Measurements from ENCODE around the gene CDCP1.
A peak's percentile ranks its signal among the peaks of the same experiment; 100 is the strongest.

The CDCP1 gene

GRCh38 chr3:45180899-45181298 is 34.7 kb upstream of the CDCP1 start:
- TF ChIP-seq CTCF (conservative IDR thresholded peaks at IDR 0.05; ENCODE audit: low read depth, low read length): no peak

DNA sequence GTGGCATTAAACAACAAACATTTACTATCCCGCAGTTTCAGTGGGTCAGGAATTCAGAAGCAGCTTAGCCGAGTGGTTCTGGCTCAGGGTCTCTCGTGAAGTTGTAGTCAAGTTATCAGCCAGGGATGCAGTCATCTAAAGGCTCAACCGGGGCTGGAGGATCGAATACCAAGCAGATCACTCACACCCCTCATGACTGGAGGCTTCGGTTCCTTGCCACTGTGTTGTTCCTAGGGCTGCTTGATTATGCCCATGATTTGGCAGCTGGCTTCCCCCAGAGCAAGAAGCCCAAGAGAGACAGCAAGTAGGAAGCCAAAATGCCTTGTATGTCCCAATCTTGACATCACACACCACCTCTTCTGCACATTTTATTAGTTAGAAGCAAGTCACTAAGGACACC is 33.9 kb upstream of the CDCP1 start:
- TF ChIP-seq CTCF (conservative IDR thresholded peaks at IDR 0.05; ENCODE audit: low read depth, low read length): no peak
- DNase-seq (ENCODE audit: low read depth): peak; percentile 69
- H3K4me3 ChIP-seq (ENCODE audit: low read depth, low read length): no peak overlapping the region

More at GRCh38 chr3:45180899-45181298, 34.7 kb upstream of the CDCP1 start:
- no peak for DNase-seq (ENCODE audit: low read depth)
- H3K4me3 ChIP-seq (ENCODE audit: low read depth, low read length): no peak overlapping the region

- DNase-seq (ENCODE audit: low read depth): no peak
- no peak overlapping the region for H3K4me3 ChIP-seq (ENCODE audit: low read depth, low read length)
- no peak for TF ChIP-seq CTCF (conservative IDR thresholded peaks at IDR 0.05; ENCODE audit: low read depth, low read length)
These were observed 33.0 kb upstream of the CDCP1 start for GRCh38 chr3:45179163-45179562.

GRCh38 chr3:45178183-45179023 is 32.2 kb upstream of the CDCP1 start:
- no peak for TF ChIP-seq CTCF (conservative IDR thresholded peaks at IDR 0.05; ENCODE audit: low read depth, low read length)
- no peak overlapping the region for H3K4me3 ChIP-seq (ENCODE audit: low read depth, low read length)
- DNase-seq (ENCODE audit: low read depth): peak; percentile 81

DNA sequence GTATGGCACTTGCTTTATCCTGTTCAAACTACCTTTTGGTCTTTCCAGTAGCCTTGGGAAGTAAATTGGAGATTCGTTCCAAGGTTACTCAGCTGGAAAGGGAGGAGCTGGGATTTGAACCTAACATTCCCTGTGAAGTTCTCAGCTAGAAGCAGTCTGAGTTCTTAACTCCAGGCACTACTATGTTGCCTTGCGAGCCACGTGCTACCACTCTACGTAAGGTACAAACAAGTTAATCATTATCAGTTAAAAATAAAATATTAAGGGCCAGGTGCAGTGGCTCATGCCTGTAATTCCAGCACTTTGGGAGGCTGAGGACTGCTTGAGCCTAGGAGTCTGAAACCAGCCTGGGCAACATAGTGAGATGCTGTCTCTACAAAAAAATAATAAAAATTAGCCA is 30.7 kb upstream of the CDCP1 start:
- H3K4me3 ChIP-seq (ENCODE audit: low read depth, low read length): no peak overlapping the region
- no peak for TF ChIP-seq CTCF (conservative IDR thresholded peaks at IDR 0.05; ENCODE audit: low read depth, low read length)
- no peak for DNase-seq (ENCODE audit: low read depth)

- no peak for TF ChIP-seq CTCF (conservative IDR thresholded peaks at IDR 0.05; ENCODE audit: low read depth, low read length)
- no peak overlapping the region for H3K4me3 ChIP-seq (ENCODE audit: low read depth, low read length)
- no peak for DNase-seq (ENCODE audit: low read depth)
These were observed 28.1 kb upstream of the CDCP1 start for GRCh38 chr3:45174234-45174633.

DNA sequence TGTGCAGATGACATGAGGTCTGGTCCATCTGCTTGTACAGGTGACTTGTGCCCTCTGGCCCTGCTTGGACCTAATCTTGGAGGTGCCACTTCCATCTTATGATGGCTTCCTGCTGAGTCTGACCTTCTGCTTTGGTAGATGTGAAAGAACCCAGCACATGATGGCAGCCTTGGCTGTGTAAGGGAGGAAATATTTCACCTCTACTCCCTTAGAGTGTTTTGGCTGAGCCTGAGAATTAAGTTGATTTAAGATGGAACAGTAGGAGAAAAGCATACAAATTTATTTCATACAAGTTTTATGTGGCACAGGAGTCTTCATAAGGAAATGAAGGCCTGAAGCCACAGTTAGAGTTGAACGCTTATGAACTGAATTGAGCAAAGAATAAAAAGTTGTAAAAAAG is 27.6 kb upstream of the CDCP1 start:
- DNase-seq (ENCODE audit: low read depth): peak; percentile 27
- TF ChIP-seq CTCF (conservative IDR thresholded peaks at IDR 0.05; ENCODE audit: low read depth, low read length): no peak
- H3K4me3 ChIP-seq (ENCODE audit: low read depth, low read length): no peak overlapping the region
